ENCODE measurements around the gene TUBGCP4.

The TUBGCP4 gene

DNA sequence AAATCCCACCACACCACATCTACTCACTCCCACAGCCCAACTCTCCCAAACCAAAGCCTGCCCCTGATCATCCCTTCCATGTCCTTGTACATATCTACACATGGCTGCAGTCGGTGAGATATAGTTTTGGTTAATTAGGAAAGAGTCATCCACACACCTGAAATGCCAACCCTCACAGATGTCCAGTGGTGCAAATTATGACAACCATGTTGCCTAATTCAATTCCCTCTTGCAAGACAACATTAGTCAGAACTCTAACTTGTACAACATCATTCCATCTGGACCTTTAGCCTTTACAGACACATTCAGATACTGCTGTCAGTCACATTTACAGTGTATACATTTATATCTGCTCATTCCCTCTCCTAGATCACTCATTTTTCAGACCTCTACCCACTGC lies 41.2 kb downstream of the TUBGCP4 start:
- ChIA-PET POLR2A (no interaction called here), CTCF (no interaction called here)
- DNase-seq (ENCODE audit: extremely low spot score): no peak
- TF ChIP-seq ELF4 (IDR thresholded peaks at IDR 0.05) (no peak), TARDBP (IDR thresholded peaks at IDR 0.05) (no peak), FOXA1 (IDR thresholded peaks at IDR 0.05) (no peak), SUZ12 (IDR thresholded peaks at IDR 0.05) (no peak), ZNF384 (IDR thresholded peaks at IDR 0.05) (no peak), HDGF (IDR thresholded peaks at IDR 0.05; ENCODE audit: borderline replicate concordance) (no peak), CTBP1 (IDR thresholded peaks at IDR 0.05; ENCODE audit: borderline replicate concordance) (no peak), FOXM1 (IDR thresholded peaks at IDR 0.05; ENCODE audit: borderline replicate concordance) (no peak), LEF1 (IDR thresholded peaks at IDR 0.05; ENCODE audit: borderline replicate concordance) (no peak), BHLHE40 (IDR thresholded peaks at IDR 0.05; ENCODE audit: borderline replicate concordance) (no peak), SP1 (IDR thresholded peaks at IDR 0.05) (no peak), NFRKB (IDR thresholded peaks at IDR 0.05) (no peak), L3MBTL2 (conservative IDR thresholded peaks at IDR 0.05) (no peak), ARNT (IDR thresholded peaks at IDR 0.05) (no peak), FOXK2 (IDR thresholded peaks at IDR 0.05) (no peak)
- TF ChIP-seq, protein P1, sequence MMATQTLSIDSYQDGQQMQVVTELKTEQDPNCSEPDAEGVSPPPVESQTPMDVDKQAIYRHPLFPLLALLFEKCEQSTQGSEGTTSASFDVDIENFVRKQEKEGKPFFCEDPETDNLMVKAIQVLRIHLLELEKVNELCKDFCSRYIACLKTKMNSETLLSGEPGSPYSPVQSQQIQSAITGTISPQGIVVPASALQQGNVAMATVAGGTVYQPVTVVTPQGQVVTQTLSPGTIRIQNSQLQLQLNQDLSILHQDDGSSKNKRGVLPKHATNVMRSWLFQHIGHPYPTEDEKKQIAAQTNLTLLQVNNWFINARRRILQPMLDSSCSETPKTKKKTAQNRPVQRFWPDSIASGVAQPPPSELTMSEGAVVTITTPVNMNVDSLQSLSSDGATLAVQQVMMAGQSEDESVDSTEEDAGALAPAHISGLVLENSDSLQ (IDR thresholded peaks at IDR 0.05): no peak

- CTCF ChIA-PET: no interaction called here
- POLR2A ChIA-PET: no interaction called here
- DNase-seq (ENCODE audit: extremely low spot score): no peak
- TF ChIP-seq SP1 (IDR thresholded peaks at IDR 0.05) (no peak), LEF1 (IDR thresholded peaks at IDR 0.05; ENCODE audit: borderline replicate concordance) (no peak), HDGF (IDR thresholded peaks at IDR 0.05; ENCODE audit: borderline replicate concordance) (no peak), NFRKB (IDR thresholded peaks at IDR 0.05) (no peak), SUZ12 (IDR thresholded peaks at IDR 0.05) (no peak), ZNF384 (IDR thresholded peaks at IDR 0.05) (no peak), L3MBTL2 (conservative IDR thresholded peaks at IDR 0.05) (no peak), FOXM1 (IDR thresholded peaks at IDR 0.05; ENCODE audit: borderline replicate concordance) (no peak), FOXK2 (IDR thresholded peaks at IDR 0.05) (no peak), ARNT (IDR thresholded peaks at IDR 0.05) (no peak), FOXA1 (IDR thresholded peaks at IDR 0.05) (no peak), BHLHE40 (IDR thresholded peaks at IDR 0.05; ENCODE audit: borderline replicate concordance) (no peak), ELF4 (IDR thresholded peaks at IDR 0.05) (no peak), CTBP1 (IDR thresholded peaks at IDR 0.05; ENCODE audit: borderline replicate concordance) (no peak)
- TF ChIP-seq, protein P1 (IDR thresholded peaks at IDR 0.05): no peak
These were observed 43.3 kb downstream of the TUBGCP4 start for GRCh38 chr15:43414196-43414595.

GRCh38 chr15:43420435-43420834 lies 49.5 kb downstream of the TUBGCP4 start:
- ChIA-PET CTCF (no interaction called here), POLR2A (interaction anchor here (0.5 kb wide), 1 partner anchor 404 kb away, joined by 3 read pairs; the partner anchor contains the start of gene MFAP1)
- TF ChIP-seq FOXK2 (IDR thresholded peaks at IDR 0.05) (no peak), FOXM1 (IDR thresholded peaks at IDR 0.05; ENCODE audit: borderline replicate concordance) (no peak), TARDBP (IDR thresholded peaks at IDR 0.05) (no peak)
- no peak for DNase-seq (ENCODE audit: extremely low spot score)

GRCh38 chr15:43420876-43421275 lies 50.0 kb downstream of the TUBGCP4 start:
- no peak for DNase-seq (ENCODE audit: extremely low spot score)
- TF ChIP-seq NFRKB (IDR thresholded peaks at IDR 0.05): no peak
- no peak for TF ChIP-seq FOXK2 (IDR thresholded peaks at IDR 0.05)
- no peak for TF ChIP-seq FOXA1 (IDR thresholded peaks at IDR 0.05)
- TF ChIP-seq SUZ12 (IDR thresholded peaks at IDR 0.05): no peak
- TF ChIP-seq FOXM1 (IDR thresholded peaks at IDR 0.05; ENCODE audit: borderline replicate concordance): no peak
- no peak for TF ChIP-seq LEF1 (IDR thresholded peaks at IDR 0.05; ENCODE audit: borderline replicate concordance)
- no peak for TF ChIP-seq ELF4 (IDR thresholded peaks at IDR 0.05)
- TF ChIP-seq, protein P1 (IDR thresholded peaks at IDR 0.05): no peak
- no peak for TF ChIP-seq BHLHE40 (IDR thresholded peaks at IDR 0.05; ENCODE audit: borderline replicate concordance)
- TF ChIP-seq ZNF384 (IDR thresholded peaks at IDR 0.05): no peak
- TF ChIP-seq SP1 (IDR thresholded peaks at IDR 0.05): no peak
- no peak for TF ChIP-seq ARNT (IDR thresholded peaks at IDR 0.05)
- TF ChIP-seq L3MBTL2 (conservative IDR thresholded peaks at IDR 0.05): no peak
- no peak for TF ChIP-seq CTBP1 (IDR thresholded peaks at IDR 0.05; ENCODE audit: borderline replicate concordance)
- no peak for TF ChIP-seq TARDBP (IDR thresholded peaks at IDR 0.05)
- TF ChIP-seq HDGF (IDR thresholded peaks at IDR 0.05; ENCODE audit: borderline replicate concordance): no peak
- ChIA-PET POLR2A (no interaction called here), CTCF (no interaction called here)

GRCh38 chr15:43423793-43424192 lies 52.9 kb downstream of the TUBGCP4 start:
- no peak for DNase-seq (ENCODE audit: extremely low spot score)
- TF ChIP-seq TARDBP (IDR thresholded peaks at IDR 0.05) (no peak), ELF4 (IDR thresholded peaks at IDR 0.05) (no peak), BHLHE40 (IDR thresholded peaks at IDR 0.05; ENCODE audit: borderline replicate concordance) (no peak), L3MBTL2 (conservative IDR thresholded peaks at IDR 0.05) (no peak), NFRKB (IDR thresholded peaks at IDR 0.05) (no peak), SUZ12 (IDR thresholded peaks at IDR 0.05) (no peak), FOXM1 (IDR thresholded peaks at IDR 0.05; ENCODE audit: borderline replicate concordance) (no peak), LEF1 (IDR thresholded peaks at IDR 0.05; ENCODE audit: borderline replicate concordance) (no peak), CTBP1 (IDR thresholded peaks at IDR 0.05; ENCODE audit: borderline replicate concordance) (no peak), FOXA1 (IDR thresholded peaks at IDR 0.05) (no peak), FOXK2 (IDR thresholded peaks at IDR 0.05) (no peak), ARNT (IDR thresholded peaks at IDR 0.05) (no peak), ZNF384 (IDR thresholded peaks at IDR 0.05) (no peak), SP1 (IDR thresholded peaks at IDR 0.05) (no peak), HDGF (IDR thresholded peaks at IDR 0.05; ENCODE audit: borderline replicate concordance) (no peak)
- TF ChIP-seq, protein P1 (IDR thresholded peaks at IDR 0.05): no peak
- ChIA-PET CTCF (no interaction called here), POLR2A (no interaction called here)
